GM21528 (cell line): Measurements from ENCODE around the gene ELMO3.

Experiments
- ATAC-seq: cut with Tn5 transposase; IDR thresholded peaks from one replicate; pipeline ENCODE4 v1.9.1; 2021; ENCODE audit warnings: mild to moderate bottlenecking, moderate library complexity; ENCODE audit not compliant: unreplicated experiment, low FRiP score

The ELMO3 gene

DNA sequence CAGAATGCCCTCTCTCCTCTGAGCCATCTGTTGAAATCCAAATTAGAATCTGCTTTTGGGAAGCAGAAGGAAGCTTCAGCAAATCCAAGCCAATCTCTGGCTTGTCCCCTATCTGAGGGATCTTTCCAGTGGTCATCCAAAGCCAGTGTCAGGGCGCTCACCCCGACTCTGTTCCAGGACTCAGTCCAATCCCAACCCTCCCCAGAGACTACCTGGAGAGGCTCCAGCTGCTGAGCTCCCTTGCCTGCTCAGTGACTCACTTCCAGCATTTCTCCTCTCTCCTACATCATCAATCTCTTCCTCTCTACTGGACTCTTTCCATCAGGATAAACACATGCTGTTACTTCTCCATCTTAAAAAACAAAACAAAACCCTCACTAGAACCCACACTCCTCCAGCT lies 17.6 kb upstream of the ELMO3 start:
- no peak for ATAC-seq

DNA sequence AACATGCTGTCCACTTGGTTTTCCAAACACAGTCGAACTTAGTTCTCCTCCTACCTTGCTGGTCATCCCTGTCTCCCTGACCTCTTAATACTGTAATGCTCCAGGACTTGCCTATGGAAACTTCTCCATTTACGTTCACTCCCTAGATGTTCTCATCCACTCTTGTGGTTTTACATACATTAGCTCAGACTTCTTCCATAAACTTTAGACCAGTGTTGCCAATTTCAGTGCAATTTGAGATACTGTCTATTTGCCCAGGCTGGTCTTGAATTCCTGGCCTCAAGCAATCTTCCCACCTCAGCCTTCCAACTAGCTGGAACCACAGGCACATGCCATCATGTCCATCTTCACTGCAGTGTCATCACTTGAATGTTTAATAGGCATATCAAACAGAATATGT lies 16.6 kb upstream of the ELMO3 start:
- no peak for ATAC-seq

DNA sequence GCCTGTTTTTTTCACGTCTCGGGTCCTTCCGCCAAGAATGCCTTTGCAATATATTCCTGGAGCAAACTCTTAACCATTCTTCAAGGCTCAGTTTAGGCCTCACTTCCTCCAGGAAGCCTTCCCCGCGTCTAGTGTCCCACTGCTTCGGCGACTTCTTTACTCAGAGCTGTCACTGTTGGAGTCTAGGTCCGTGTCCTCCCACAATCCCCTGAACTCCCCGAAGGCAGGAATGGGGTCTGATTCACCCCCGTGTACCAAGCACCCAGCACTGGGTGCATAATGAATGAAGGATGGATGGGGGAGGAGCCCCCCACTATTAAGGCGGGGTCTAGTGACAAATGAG lies 15.7 kb upstream of the ELMO3 start:
- ATAC-seq = no peak

DNA sequence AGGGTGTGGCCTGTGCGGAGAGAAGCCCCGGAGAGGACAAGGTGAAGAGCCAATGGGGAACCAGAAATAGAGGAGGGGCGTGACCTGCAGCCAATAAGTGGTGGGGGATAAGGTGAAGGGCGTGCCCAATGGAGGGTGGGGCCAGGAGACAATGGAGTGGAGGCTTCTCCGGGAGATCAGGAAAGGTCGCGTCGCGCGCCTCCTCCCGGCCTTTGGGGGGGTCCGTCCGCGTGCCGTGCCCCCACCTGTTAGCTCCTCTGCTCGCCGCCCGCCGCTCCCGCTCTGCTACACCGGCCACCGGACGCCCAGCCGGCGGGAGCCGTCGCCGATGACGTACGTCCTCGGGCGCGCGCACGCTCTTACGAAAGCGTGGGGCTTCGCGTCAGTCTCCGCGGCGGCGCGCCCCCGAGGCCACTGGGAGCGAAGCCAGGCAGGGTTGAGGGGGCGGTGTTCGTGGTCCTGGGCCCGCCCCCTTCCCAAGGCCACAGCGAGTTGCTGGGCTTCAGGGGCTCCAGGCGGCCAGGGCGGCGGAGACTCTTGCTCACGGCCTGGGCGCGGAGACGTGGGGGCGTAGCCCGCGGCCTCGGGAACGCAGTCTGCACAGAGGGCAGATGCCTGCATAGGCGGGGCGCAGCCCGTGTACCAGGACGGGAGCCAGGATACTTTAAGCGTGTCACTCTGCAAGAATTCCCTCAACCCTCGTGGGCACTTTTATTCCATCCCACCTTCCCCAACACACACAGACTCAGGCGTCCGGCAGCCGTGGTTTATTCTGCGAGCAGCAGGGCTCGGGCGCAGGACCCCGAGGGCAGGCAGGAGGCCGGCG lies 15.1 kb upstream of the ELMO3 start, which contains the start of gene MATCAP1:
Gene MATCAP1, minus strand, starts transcription at position 337 of the 826 bp plus-strand sequence. CDS start 3,353 bp downstream, outside the sequence.
- ATAC-seq = peak; percentile 91

DNA sequence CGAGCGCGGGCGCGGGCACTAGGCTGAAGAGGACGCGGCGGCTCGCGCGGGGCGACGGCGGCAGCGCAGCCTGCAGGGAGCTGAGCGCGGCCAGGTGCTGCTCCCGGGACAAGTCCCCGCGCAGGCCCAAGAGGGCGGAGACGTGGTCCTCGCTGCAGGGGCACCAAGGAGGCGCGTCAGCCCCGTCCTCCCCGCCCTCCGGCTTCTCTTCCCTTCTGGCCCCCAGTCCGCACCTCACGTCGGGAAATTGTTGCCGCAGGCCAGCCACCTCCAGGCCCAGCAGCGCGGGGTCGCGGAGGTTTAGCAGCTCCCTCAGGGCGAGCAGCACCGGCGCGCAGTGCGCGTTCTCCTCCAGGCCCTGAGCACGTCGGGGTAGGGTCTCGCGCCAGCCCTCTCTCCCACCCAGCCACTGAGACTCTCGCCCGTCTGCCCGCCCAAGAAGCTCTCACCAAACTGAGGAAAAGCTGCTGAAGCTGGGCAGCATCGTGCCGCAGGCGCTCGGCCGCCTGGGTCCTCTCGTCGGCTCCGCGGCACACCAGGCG lies 14.4 kb upstream of the ELMO3 start:
- ATAC-seq = no peak

DNA sequence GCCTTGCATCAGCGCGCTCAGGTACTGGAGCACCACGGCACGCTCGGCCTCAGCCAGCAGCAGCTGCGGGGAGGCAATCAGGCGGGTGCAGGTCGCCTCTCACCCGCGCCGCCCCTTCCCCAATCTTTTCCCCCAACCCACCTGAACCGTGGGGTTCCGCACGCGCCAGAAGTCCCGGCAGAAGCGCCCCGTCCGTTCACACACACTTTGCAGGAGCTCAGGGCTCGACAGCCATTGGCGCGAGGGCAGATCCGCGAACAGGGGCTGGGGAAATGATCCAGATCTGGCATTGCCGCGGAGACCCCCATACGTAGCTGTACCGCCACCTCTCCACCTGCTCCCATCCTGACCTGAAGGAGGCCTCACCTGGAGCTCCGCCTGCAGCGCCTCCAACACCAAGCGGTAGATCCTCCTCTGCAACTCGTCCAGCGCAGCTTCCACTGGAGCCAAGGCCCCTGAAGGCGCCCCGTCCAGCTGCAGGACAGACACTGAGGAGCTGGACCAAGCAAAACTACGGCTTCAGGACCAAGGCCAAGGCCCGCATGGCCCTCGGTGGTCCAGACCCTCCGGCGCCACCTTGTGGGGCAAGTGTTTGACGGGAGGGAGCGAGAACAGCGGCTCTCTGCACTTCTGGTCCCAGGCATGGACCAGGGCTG lies 13.8 kb upstream of the ELMO3 start:
- no peak for ATAC-seq

DNA sequence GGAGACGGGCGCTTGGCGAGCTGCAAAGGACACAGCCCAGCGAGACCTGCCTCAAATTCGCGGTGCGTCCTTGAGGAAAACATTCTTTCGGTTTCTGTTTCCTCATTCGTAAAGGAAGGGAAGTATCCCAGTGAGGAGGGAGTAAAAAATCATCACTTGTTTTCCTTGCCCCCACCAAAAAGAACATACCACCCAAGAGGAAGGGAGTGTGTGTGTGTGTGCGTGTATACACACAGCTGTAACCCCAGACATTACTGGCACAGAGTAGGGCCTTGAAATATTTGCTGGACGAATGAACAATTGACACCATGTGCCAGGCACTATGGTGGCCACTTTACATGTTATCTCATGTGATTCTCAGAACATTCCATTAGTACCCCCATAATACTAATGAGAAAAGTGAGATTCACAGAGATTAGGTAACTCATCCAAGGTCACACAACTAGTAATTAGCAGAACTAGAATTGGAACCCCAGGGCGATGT lies 13.2 kb upstream of the ELMO3 start:
- ATAC-seq = no peak

DNA sequence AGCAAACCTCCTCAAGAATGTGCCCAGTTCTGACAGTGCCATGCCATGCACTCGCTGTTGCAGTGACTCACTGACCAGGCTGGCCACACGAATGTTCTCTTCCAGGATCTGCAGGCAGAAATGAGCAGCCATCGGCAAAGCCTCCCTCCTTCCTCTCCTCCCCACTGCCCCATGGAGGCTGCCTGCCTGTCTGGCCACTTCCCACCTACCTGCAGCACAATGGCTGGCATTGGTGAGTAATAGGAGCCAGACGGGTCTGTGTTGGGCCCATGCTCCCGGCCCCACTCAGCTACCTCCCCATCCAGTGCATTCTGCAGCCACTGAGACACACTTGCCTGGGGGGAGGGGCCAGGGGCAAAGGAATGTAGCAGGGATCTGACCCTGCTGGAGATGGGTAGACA lies 12.4 kb upstream of the ELMO3 start:
- no peak for ATAC-seq

DNA sequence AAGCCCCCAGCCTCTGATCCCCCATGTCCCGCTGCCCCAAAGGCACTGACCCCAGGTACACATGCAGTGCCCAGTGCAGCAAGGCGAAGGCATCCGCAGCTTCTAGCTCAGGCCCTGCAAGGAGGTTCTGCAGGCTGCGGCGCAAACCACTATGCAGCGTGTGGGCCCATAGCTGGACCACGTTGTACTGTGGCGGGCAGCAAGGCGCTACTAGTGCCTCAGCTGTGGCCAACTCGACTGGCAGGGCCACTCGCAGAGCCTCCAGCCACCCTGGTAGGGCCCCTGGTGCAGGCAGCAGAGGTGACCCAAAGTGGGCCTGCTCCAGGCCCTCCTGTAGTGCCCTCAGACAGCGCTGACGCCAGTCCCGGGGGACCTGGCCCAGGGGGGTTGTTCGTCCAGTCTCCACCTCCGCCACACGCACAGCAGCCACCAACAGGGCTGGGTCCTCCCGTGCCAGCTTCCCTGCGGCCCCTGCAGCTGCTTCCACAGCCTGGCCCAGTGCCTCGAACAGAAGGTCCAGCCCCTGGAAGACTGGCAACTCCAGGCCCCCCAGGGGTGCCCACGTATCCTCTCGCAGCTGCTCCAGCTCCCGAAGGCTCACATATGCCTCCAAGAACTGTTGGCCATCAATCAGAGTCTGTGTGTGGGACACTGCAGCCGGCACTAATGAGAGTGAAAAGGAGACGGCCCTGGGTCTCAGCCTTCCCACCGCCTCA lies 11.6 kb upstream of the ELMO3 start:
- ATAC-seq = no peak

DNA sequence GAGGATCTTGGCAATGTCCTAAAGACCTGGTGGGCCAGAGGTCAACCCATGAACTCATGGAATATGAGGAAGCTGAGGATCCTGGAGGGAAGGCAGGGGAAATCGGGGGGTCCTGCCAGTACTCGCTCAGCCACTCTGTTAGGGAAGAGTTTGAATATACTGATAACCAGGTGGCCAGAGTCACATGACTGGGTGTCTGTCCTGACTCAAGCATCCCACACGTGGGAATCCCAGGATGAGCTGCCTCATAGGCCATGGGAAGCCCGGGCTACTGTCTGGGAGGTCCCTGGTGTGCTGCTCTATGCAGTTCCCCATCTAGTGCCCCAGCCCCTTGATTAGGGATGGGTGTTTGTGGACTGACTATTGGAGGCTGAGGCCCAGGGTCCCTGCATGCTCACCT lies 10.6 kb upstream of the ELMO3 start:
- ATAC-seq = no peak

DNA sequence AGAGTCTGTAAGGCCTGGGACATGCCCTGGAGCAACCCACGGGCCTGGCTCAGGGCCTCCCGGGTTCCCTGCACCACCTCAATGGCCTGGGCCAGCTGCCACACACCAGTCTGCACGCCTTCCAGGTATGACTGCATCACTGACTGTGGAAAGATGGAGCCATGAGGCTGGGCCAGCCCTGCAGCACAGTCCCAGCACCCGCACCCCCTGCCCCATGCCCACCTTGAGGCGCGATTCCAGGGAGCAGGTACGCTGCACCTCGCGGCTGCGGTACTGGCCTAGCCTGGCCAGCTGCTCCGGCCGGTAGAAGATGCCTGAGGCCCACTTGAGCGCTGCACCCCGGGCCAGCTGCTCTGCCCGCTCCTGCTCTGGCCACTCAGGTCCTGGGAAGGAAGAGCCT lies 10.1 kb upstream of the ELMO3 start:
- no peak for ATAC-seq

DNA sequence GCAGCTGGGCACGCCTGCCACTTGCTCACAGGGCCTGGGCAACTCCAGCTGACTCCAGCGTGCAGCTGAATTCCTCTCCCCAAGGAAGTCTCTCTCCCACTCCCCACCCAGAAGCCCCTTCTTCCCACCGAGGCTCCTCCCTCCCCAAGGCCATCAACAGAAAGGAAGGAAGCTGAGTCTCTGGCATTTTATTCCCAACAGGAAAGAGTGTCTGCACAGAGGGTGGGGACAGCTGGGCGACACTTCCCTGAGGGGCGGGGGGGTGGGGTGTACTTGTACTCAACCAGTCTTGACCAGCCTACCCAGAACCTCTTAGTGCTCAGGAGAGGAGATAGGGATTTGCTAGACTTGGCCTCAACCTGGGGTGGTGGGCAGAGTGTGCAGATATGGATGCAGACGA lies 8.9 kb upstream of the ELMO3 start, which contains the start of gene EXOC3L1:
Gene EXOC3L1, minus strand, starts transcription at position 96 of the 400 bp plus-strand sequence. CDS start 460 bp downstream, outside the sequence.
- ATAC-seq = no peak

DNA sequence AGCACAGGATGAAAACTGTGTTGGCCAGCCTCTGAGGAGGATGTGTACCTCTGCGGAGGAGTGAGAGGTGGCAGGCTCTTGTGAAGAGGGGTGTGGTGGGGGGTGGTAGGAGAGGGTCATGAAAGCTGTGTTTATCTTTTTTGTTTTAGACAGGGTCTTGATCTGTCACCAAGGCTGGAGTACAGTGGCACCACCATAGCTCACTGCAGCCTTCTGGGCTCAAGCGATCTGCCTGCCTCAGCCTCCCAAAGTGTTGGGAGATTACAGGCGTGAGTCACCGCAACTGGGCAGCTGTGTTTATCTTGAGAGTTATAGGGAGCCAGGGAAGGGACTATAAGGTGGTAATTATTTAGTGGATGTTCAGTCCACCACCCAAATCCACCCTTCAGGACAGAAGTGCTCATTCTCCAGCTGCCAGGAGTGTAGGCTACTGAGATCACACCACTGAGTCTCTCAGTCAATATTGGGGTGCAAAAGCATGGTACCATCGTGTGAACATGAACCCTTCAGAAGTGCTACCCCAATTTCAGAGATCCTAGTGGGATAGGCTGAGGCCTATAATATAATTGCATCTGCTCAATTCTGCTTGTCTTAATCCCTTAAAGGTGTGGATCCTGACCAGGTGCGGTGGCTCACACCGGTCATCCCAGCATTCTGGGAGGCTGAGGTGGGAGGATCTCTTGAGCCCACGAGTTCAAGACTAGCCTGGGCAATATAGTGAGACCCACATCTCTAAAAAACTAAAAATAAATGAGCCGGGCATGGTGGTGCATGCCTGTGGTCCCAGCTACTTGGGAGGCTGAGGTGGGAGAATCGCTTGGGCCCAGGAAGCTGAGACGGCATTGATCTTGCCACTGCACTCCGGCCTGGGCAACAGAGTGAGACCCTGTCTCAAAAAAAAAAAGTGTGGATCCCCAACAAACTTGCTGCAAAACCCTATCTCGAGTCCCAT lies 8.2 kb upstream of the ELMO3 start:
- ATAC-seq = no peak

DNA sequence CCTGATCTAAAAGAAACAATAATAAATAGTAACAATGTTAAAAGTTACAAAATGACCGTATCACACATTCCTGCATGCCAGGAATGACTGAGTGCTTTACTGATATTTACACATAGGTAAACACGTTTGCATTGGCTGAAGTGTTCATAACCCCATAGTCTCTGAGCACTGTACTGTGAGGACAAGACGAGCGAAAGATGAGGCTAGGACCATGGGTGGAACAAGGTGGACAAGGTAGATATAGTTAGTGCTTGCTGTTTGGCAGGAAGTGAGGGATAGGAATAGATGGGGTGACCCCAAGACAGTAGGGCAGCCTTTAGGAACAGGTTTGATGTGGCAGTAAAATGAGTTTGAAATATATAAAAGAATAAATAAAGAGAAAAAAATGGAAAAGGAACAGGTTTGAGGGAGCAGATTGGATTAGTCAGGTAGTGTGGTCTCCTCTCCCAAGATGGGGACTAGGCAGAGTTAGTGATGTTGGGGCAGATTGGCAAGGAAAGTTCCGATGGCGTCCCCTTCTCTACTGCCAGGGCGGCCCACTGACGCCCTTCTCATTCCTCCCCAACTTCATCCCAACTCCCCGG lies 7.4 kb upstream of the ELMO3 start:
- ATAC-seq = no peak

DNA sequence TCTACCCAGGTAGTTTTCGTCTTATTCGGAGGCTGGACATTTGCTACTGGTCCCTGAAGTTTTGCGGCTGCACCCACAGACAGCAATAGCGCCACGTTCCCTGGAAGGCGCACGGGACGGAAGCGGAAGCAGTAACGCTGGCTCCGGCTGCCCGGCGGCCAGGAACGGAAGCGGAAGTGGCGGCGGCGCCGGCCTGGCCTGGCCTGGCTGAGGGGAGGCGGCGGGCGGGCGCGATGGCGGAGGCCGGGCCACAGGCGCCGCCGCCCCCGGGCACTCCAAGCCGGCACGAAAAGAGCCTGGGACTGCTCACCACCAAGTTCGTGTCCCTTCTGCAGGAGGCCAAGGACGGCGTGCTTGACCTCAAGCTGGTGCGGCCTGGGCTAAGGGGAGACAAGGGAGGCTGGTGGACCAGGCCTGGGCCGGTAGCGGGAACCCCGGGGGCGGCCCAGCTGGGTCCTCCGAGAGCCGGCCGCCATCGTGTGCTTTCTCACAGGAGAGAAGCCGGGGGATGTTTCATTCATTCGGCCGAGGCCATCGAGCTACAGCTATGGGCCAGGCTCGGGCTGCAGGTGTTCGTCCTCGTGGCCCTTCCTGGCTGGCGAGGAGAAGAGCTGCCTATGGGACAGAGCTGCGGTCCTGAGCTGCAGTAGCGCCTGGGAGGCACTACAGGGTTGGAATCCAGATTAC lies 6.8 kb upstream of the ELMO3 start, which contains the start of gene E2F4:
Gene E2F4, plus strand, starts transcription at position 161 of the 687 bp plus-strand sequence. Its CDS starts 73 bp downstream, at position 234.
- ATAC-seq = peak; percentile 73

DNA sequence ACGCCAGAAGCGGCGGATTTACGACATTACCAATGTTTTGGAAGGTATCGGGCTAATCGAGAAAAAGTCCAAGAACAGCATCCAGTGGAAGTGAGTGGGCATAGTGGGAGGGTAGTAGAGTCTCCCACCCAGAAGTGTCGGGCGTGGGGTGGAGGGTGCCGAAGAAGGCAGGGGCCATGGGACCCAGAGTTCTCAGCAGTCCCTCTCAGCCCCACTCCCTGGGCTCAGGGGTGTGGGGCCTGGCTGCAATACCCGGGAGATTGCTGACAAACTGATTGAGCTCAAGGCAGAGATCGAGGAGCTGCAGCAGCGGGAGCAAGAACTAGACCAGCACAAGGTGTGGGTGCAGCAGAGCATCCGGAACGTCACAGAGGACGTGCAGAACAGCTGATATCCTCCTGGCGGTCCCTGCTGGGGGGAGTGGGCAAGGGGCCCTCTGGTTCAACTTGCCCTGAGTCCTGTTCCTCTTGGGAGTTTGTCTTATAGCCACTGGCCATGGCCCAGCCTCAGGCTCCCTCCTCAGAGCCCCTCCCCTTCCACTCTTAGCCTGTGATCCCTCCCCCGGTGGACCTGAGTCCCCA lies 6.1 kb upstream of the ELMO3 start:
- no peak for ATAC-seq

DNA sequence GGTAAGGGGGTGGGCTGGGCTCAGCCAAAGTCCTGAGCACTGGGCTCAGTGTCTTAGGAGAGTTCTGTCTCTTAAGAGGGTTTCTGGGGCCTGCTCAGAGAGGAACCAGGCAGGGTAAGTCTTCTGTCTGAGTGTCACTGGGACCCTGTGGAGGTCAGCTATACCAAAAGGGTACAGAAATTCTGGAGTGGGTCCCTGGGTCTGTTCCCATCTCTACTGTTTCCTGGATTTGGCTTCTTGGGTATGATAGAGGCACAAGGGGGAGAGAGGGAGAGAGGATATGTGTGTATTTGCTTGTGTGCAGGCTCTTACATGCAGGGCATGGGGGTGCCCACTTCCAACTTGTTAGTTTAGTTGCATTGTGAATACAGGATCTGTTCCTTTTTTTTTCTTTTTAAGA lies 5.4 kb upstream of the ELMO3 start:
- no peak for ATAC-seq

DNA sequence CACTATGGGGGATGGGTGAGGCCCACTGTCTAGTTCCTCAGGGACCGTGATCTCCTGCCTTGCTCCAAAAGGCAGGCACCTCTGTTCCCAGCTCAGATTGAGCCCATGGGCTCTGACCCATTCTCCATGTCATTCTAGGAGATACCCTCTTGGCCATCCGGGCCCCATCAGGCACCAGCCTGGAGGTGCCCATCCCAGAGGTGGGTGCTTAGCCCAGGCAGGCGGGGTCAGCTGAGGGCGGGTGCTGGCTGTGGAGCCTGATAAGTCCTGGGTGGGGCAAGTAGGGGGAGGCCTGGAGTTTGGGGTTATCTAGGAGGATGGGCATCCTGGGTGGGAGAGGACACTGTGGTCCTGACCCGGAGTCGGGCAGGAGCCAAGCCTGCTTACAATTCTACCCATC lies 4.7 kb upstream of the ELMO3 start:
- ATAC-seq = no peak
